ENCODE results near the gene ARFGAP1.
"Not testable (repeated sequence)": the region's sequence is repeated elsewhere in the genome, so short reads cannot be mapped to it uniquely, and the experiment has no call there.

The ARFGAP1 gene

DNA sequence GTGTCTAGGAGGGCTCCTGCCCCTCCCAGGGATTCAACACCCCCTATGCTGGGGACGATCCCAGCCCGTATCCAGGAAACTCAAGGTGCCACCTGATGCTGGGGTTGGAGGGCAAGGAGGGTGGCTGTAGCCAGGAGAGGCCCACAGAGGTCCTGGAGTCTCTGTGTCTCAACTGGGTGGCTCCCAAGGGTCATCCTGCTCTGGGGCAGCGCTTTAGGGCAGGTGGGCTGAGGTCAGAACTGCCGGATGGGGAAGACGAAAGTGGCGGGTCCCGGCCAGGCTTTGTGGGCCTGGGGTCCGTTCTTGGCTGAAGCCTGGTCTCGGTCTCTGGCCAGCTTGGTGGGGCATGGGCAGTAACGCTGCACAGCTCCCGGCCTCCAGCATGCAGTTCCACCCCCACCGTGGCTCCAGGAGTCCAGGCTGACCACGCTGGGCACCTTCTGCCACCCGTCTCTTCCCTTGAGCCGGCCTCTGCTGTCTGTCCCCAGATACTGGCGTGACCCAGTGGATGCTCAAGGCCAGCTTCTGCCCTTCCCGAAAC is 17.6 kb downstream of the ARFGAP1 start:
- no peak for DNase-seq

DNA sequence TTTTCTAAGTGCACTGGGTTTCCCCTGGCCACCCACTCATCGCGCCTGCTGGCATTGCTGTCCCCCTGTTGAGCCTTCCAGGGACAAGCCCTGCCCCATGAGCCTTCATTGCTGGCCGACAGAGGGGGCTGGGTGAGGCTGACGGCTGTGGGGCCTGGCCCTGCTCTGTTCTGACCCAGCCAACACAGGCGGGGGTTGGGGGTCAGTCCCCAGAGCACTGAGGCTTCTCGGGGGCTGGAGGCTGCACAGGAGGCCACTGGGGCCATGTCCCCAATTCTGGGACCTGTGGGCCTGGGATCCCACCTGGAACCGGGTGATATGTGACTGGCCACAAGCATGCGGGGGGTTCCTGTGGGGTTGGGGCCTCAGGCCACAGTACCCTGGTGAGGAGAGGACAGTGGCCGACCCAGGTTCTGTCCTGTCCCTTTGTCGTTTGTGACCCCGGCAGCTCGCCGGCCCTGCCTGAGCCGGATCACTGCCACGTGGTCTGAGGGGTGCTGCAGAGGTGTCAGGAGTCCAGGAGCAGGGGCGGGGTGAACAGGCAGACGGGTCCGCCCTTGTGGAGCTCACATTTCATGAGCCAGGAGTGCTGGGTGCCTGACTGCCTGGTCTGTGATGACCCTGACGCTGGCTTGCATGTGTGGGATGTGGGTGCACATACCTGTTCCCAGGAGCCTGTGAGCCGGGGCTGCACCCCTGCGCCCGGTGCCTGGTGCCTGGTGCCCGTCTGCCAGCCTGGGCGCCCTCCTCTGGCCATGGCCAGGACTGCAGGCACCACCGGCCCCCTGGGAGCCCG is 18.3 kb downstream of the ARFGAP1 start:
- DNase-seq: peak in 3 of 58 donors; percentile 4 to 27 (median 19)

DNA sequence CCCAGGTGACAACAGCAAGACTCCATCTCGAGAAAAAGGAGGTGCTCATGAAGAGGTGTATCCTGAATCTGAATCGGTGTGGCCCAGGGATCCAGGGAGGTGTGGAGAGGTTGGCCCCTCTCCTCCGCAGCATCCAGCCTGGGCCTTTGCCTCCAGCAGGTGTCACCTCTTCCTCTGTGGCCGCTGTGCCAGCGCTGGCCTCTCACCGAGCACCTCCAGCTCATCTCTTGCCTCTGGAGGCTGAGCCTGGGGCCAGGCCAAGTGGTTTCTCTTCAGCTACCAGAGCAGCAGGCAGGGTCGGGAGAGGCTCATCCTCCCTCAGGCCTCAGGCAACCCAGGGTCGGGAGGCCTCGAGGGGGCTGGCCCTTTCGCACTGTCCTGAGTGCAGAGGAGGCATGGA is 19.2 kb downstream of the ARFGAP1 start:
- no peak for DNase-seq

DNA sequence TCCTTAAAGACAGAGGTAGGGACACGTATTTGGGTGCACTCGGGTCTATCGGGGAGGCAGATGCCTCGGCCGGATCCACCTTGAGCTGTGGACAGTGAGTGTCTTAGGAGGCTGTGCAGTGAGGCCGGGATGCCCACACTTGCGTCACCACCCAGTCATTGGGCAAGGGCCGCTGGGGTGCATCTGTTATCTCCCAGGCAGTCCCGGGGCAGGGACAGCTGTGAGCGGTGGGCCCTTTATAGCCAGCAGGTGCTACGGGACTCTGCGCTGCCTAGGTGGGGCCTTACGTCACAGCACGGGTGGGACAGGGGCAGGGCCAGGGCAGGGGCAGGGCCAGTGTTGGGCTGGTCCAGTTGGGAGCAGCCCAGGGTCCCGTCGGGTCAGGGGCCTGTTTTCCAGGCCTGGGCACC is 19.7 kb downstream of the ARFGAP1 start:
- no peak for DNase-seq

DNA sequence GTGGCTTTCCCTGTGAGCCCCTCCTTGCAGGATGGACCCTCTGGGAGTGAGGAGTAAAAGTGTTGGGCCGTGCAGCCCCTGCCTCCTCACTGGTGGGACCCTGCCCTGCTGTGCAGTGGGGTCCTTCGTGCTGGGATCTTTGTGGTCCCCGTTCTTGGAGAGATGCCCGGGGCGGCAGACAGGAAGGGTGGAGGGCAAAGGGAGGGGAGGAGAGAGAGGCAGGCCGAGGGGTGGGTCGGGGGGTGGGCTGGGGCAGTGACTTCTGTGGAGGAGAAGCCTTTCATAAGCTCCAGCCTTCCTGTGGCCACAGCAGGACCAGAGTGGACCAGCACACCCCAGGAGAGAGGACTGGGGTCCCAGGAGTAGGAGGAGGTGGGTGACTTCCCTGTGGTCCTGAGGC is 20.3 kb downstream of the ARFGAP1 start, which contains the start of gene COL20A1:
Gene COL20A1, plus strand, starts transcription at position 283 of the 400 bp plus-strand sequence. CDS start 1,922 bp downstream, outside the sequence.
- DNase-seq: no peak

DNA sequence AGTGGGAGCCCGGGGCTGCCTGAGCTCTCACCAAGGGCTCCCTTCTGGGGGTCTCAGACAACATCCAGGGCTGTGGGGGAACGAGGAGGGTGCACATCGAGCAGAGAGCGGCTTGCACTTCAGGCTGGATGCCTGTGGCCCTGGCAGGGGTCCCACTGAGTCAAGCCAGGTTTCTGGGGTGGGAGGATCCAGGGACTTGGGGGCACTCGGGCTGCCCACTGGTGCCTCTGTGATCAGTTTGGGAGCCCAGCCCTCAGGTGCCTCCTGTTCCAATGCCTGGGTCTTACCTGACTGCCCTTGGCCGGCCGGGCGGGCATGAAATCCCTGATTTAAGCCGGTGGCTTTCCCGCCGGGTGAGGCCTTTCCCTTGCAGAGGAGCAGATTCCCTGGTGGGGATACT is 20.8 kb downstream of the ARFGAP1 start:
- no peak for DNase-seq

DNA sequence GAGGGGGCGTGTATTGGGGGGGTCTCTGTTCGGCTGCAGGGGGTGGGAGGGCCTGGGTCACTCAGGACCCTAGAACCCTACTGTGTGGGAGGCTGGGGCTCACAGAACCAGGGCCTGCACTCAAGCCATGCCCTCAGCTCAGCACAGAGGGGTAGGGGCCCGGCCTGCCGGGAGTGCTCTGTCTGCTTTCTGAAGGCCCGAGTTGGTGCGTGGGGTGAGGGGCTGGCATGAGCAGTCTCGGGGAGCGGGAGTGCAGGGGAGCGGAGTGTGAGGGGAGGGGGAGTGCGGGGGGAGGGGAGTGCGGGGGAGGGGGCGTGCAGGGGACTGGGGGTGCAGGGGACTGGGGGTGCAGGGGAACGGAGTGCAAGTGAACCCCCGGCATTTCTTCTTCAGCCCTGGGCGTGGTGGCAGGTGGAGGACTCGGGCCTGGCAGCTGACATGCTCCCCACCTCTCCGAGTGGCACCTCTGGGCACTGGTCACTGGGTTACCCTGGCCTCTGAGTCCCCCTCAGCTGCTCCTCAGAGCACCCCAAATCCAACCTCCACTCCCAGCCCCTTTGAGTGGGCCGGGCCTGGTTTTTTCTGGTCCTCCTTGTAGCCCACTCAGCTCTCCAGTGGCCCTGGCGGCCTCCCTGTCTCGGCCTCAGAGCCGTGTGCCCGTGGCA is 21.4 kb downstream of the ARFGAP1 start:
- no peak for DNase-seq

DNA sequence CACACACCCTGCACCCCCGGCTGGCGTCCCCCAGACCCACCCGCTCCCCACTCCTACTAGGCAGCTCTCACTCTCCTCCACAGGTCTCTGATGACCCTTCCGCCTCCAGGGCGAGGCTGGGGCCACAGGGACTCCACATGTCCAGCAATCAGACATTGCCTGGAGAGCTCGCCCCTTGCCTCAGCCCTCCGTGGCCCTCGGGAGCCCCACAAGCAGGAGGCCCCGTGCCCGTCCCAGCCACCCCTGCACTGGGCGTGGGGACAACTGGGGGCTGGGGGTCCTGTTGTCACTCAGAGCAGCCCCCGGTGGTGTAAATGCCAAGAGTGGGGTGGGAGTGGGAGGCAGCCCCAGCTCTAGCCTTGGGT is 21.9 kb downstream of the ARFGAP1 start:
- DNase-seq: no peak

DNA sequence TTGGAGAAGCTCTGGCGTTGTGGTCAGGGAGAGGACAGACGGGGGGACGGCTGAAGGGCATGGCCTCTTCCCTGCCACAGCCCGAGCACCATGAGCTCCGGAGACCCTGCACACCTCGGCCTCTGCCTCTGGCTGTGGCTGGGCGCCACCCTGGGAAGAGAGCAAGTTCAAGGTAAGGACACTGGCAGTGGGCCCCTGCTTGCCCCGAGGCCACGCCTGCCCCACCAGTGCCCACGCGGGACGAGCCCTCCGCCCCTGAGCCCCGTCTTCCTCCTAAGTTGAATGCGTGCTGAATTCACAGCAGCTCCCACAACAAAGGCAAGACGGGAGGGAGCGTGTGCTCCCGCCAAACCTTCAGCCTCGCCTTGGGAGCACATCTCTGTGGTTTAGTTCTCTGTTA is 22.4 kb downstream of the ARFGAP1 start:
- DNase-seq: no peak

DNA sequence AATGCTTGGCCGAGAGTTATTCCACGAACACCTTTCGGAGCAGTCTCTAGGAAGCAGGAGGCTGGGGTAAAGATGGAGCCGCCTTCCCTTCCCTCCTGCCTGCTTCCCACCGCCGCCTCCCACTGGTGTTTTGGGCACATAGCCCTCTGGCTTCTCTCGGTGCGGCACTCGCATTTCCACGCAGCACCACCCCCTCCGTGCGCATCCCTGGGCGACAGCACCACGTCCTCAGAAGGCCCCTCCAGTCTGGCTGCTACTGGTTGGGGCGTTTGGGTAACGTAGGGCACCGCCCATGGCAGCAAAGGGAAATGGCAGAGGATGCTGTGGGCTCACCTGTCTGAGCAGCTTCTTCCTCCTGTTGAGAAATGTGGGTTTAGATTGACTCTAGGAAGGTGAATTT is 22.8 kb downstream of the ARFGAP1 start:
- peak in 3 of 58 donors; percentile 13 to 45 (median 18) for DNase-seq

DNA sequence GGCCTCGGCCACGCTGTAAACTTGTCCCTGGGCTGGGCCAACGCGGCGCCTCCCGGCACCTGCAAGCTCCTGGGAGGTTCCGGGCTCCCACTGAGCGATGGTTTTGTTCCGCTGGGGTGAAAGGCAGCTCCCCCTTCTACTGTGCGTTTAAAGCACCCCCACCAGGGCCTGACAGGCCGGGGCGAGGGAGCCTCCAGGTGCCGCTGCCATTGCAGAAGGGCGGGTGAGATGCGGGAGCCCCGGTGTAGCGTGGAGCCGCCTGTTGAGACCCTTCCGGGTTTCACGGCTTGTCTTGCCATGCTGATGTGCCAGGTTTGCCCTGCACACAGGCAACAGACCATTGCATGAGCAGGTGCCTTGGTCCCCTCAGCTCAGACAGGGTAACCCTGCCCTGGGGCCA is 23.2 kb downstream of the ARFGAP1 start:
- DNase-seq: no peak

DNA sequence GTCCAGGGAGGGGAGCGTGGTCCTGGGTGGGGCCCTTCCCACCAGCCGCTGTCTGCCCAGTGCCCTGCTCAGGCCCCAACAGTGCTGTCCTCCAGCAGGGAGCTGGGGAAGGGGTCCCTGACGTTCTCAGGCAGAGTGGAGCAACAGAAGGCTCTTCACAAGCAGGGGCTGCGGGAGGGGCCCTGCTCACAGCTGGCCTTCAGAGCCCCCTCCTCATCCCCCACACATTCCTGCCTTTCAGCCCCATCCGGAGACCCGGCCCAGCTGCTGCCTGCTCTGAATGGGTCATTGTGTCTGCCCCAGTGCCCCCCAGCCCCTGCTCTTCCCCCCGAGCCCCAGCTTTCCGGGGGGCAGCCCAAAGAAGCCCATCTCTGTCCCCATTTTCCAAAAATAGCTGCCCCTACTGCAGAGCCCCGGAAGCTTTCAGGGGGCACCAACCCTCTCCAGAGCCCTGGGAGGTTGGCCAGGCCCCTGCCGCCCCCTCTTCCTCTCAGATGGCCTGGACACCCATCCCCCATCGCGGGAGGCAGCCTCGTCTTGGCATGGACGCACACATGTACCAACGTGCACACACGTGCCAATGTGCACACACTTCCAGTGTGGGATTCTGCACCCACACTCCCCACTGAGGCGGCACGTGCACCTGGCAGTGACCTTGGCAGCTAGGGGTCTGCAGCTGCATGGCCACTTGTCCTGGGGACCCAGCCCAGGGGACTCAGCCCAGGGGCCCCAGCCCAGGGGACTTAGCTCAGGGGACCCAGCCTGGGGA is 24.1 kb downstream of the ARFGAP1 start:
- peak in 9 of 58 donors; percentile 18 to 62 (median 41) for DNase-seq

DNA sequence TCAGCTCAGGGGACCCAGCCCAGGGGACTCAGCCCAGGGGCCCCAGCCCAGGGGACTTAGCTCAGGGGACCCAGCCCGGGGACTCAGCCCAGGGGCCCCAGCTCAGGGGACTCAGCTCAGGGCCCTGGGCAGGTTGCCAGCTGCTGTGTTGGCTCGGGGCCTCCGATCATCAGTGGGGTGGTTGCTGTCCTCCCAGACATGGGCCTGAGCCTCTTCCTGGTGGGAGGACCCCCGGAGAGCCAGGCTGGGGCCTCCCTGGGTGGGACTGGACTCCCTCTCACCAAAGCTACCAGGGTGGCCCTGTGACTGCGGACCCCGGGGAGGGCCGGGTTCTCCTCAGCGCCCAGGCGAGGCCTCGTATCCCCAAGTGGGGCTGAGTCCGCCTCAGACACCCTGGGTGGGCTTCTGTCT is 24.8 kb downstream of the ARFGAP1 start:
- DNase-seq: peak in 1 of 58 donors; percentile 12

DNA sequence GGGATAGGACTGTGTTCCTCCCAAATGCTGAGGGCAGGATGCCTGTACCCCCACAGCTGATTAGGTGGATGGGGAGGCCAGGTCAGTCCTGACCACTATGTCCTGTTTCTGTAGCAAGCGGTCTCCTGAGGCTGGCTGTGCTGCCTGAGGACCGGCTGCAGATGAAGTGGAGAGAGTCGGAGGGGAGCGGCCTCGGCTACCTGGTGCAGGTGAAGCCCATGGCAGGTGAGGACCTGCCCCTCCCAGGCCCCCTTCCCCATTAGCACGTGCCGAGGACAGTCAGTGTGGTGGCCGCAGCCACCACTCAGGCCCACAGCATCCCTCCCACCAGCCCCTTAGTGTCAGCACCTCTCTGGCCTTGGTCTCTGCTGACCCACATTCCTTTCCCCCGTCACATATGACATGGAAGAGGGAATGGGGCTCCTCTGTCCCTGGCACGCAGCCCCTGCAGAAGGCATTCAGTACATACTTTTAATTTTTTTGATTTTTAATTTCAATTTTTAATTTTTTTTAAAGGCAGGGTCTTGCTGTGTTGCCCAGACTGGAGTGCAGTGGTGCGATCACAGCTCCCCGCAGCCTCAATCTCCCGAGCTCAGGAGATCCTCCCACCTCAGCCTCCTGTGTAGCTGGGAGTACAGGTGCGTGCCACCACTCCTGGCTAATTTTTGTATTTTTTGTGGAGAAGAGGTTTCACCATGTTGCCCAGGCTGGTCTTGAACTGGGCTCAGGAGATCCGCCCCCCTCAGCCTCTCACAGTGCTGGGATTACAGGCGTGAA is 25.4 kb downstream of the ARFGAP1 start:
- no peak for DNase-seq

DNA sequence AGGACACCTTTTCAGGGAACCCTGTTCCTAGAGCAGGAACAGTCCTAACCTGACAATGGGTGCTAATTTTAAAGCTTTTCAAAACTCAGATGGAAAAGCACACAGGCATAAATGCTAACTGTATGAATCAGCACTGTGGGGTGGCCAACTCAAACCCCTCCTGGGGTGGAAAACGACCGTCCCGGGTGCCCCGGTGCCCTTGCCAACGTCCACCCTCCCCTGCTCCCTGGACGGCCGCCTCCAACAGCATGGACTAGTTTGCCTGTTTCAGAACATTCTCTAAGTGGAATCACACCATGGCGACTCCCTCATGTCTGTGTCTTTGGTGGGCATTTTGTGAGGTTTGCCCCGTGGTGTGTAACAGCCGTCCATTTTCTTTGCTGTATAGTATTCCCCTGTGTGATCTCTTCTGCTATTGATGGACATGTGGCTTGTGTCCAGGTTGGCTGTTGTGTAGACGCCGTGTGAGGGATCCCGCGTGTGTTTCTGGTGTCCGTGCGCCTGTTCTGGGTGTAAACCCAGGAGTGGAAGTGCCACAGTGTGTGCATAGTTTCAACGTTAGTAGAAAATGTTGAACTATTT is 26.2 kb downstream of the ARFGAP1 start:
- no peak for DNase-seq

DNA sequence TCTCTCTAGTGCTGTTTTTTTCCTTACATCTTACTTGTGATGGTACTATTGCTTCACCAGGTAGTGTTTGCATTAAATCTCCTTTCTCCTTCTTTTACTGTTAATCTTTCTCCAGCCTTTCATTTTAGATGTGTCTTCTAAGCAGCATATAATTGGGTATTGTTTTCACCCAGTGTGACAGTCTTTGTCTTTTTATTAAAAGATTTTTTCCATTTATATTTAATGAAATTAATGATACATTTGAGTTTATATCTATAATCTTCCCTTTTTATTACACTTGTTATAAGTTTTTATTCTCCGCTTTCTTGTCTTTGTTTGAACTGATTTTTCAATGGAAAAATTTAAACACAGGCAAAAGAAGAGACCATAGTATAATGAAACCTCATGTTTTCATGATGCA is 29.1 kb downstream of the ARFGAP1 start:
- DNase-seq: no peak

DNA sequence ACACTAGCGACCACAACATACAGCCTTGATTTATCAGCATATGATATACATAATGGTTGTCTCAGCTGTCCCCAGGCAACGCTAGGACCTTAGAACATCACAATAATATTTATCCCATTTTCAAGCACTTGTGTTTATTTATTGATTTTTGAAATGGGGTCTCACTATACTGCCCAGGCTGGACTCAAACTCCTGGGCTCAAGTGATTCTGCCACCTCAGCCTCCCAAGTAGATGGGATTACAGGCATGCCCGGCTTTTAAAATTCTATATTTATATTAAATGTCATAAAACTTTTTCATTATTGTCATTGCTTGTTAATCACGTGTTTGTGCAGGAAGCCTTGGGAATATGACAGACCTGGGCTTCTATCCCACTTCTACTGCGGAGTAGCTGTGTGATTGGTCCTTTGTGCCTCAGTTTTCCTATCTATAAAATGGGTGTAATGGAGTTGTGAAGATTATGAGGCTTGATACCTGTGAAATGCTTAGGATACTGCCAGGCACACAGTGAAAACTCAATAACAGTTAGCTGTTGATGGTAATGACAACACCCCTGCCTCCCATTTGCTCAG is 30.6 kb downstream of the ARFGAP1 start:
- no peak for DNase-seq

DNA sequence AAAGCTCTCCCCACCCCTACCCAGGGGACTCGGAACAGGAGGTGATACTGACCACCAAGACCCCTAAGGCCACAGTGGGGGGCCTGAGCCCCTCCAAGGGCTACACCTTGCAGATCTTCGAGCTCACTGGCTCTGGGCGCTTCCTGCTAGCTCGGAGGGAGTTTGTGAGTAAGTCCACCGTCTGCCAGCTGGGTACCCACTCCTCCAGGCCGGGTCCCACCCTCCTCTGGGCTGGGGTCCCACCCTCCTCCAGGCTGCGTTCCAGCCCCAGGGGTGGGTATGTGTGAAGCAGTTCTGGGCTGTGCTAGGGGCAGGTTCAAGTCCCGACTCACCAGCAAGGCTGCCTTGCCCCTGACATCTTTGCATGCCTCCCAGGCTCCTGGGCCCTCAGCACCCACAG is 32.8 kb downstream of the ARFGAP1 start:
- no peak for DNase-seq

DNA sequence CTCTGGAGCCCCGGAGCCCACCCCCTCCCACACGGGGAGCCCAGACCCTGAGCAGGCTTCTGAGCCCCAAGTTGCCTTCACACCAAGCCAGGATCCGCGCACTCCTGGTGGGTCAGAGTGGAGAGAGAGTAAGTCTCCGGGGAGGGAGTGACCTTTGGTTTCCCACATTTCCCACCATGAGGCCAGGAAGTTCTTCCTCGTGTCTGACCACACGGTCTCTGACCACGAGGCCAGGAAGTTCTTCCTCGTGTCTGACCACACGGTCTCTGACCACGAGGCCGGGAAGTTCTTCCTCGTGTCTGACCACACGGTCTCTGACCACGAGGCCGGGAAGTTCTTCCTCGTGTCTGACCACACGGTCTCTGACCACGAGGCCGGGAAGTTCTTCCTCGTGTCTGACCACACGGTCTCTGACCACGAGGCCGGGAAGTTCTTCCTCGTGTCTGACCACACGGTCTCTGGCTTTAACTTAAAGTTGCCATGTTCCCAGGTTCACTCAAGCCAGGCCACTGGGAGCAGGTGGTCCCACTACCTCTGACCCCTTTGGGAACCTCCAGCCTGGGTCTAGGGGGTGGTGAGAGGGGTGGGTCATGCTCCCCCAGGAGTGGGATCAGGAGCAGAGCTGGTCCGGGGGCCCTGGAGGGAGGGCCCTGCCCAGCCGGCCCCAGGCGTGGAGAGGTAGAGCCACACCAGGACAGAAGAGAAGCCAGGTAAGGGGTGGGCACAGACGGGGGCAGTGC is 33.5 kb downstream of the ARFGAP1 start:
- DNase-seq: not testable (repeated sequence)

Data from anterior cingulate cortex (tissue), 58 donors.